GM21360 (cell line): ENCODE measurements around the gene P2RY11.

Source experiments
- ATAC-seq: cut with Tn5 transposase; IDR thresholded peaks from one replicate; pipeline ENCODE4 v1.9.1; 2021; ENCODE audit warnings: mild to moderate bottlenecking, moderate library complexity; ENCODE audit not compliant: unreplicated experiment

Gene P2RY11

GRCh38 chr19:10112895-10113591 lies 1.6 kb downstream of the P2RY11 start:
- ATAC-seq, result no peak

- ATAC-seq, result no peak
Observed at GRCh38 chr19:10113592-10113963, 2.1 kb downstream of the P2RY11 start.

- no peak for ATAC-seq
Observed at GRCh38 chr19:10113964-10114650, 2.6 kb downstream of the P2RY11 start.

GRCh38 chr19:10114651-10115391 lies 3.3 kb downstream of the P2RY11 start:
- ATAC-seq, result no peak

DNA sequence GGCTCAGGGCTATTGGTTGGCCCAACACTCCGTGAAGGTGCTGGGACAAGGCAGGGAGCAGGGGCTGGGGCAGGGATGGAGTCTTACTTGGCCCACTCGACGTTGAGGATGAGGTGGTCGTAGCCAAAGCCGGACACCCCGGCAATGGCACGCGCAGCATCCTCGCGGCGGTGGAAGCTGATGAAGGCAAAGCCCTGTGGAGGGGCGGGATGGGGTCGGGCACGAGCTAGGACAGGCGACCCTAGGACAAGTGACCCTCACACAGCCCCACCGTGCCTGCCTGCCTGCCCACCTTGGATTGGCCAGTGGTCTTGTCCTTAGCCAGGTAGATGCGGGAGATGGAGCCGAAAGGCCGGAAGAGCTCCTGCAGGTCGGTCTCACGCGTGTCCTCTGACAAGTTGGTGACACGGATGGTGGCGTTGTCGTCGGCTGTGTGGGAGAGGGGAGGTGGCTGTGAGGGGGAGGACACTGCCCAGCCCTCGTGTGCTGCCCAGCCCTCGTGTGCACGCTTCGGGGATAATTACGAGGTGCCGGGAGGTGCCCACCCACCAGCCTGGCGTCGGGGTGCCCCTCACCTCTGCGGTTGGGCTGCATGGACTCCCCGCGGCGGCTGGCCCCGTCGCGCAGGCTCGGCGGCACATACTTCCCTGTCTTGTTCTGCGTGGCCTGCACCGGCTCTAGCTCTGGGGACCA lies 4.0 kb downstream of the P2RY11 start:
- ATAC-seq, result no peak

- ATAC-seq, result no peak
Observed at GRCh38 chr19:10116085-10116865, 4.8 kb downstream of the P2RY11 start.

DNA sequence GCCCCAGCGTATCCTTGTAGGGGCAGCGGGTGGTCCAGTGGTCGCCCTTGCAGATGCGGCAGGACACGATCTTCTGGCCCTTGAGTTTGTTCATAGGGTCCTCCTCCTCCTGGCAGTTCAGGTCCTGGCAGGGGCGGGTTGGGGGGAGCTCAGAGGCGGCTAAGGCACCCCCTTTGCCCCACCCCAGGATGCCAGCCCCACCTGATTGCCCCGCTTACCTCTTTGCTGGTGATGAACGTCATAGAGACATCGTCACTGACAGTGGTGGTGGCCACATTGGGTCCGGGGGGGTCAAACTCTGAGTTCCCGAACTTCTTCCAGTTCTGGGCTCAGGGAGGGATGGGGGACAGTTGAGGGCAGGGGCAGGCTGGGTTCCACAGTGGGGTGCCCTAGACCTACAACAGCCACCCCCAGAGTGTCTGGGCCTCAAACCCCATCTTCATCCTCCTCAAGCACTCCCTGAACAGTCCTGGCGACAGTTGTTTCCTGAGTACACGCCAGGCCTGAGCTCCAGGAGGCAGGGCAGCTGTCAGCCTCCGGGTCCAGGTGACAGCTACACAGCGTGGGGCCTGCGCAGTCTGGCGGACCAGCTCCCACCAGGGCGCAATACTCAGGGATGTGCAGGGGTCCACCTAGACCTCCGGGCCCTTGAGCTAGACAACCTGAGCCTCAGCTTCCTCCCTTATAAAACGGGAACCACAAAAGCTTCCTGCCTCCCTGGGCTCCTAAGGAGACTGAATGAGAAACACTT lies 5.5 kb downstream of the P2RY11 start:
- ATAC-seq, result no peak

DNA sequence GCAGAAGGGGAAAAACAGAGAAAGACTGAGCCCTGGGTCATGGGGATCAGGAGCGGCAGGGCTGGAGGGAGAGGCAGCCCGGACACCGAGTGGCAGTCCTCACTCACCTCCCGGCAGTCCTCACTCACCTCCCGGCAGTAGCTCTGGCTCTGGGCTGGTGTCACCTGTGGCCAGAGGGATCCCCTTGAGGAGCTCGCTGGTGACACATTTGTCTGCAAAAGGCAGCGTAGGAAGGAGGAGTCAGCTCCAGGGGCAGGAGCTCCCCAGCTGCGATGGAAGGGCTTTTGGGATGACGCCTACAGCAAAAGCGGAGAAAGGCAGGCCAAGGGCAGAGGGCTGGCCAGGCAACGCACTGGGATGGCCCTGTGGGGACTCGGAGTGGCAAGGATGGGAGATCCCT lies 7.5 kb downstream of the P2RY11 start:
- no peak for ATAC-seq

DNA sequence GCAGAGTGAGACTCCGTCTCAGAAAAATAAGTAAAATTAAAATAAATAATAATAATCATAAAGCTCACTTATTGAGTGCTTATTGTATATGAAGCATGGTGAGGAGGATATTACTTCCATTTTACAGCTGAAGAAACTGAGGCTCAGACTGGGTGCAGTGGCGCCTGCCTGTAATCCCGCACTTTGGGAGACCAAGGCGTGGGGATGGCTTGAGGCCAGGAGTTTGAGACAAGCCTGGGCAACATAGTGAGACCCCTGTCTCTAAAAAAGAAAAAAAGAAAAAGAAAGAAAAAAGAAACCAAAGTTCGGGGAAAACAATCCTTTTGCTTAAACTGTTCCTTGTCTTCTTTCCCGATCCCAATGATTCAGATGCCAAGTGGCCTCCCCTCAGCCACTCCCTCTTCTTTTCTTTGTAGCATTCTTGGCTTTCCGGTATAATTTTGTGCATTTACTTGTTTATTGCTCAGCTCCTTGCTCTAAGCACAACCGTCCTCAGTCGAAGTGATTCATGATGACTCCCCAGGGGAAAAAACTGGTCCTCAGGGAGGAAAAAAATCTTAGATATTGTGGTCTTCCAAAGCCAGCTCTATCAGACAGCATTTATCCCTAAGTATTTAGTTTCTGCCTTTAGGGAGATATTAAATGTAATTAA lies 9.2 kb downstream of the P2RY11 start:
- ATAC-seq, result no peak

DNA sequence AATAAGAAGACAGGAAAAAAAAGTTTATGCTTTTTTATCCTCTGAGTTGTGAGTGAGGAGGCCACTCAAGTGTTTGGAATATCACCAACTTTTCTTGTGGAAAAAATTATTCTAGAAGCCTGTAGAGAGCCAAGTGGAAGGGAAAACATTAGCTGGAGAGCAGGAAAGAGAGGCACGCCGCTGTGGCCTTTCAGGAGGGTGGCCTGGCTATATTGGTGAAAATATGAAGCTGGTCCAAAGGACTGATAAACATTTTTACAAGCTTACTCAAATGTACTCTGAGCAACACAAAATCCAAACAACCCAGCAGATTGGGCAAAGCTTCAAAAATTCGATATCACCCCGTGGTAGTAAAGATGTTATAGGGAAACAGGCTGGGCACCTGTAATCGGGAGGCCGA lies 10.6 kb downstream of the P2RY11 start:
- no peak for ATAC-seq

- ATAC-seq, result no peak
Observed at GRCh38 chr19:10124429-10124828, 12.9 kb downstream of the P2RY11 start.

GRCh38 chr19:10126213-10126639 lies 14.7 kb downstream of the P2RY11 start:
- no peak for ATAC-seq

GRCh38 chr19:10132905-10133304 lies 21.4 kb downstream of the P2RY11 start:
- ATAC-seq, result no peak

GRCh38 chr19:10133596-10133995 lies 22.1 kb downstream of the P2RY11 start:
- ATAC-seq, result no peak

DNA sequence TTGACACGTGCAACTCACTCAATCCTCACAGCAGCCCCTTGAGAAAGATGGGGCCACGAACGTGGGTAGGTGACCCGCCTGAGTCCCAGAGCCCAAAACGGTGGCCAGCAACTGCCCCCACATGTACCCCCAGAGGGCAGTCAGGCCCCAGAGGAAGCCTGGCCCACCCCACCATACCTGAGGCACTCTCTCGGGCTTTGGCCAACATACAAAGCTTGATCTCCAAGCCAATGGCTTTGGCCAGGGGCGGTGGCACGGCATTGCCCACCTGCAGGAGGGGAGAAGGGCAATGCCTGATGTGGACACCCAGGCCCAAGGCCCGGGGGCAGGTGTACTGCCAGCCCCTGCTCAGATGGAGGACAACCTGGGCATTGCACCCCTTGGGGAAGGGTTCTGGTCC lies 22.5 kb downstream of the P2RY11 start:
- ATAC-seq, result no peak

DNA sequence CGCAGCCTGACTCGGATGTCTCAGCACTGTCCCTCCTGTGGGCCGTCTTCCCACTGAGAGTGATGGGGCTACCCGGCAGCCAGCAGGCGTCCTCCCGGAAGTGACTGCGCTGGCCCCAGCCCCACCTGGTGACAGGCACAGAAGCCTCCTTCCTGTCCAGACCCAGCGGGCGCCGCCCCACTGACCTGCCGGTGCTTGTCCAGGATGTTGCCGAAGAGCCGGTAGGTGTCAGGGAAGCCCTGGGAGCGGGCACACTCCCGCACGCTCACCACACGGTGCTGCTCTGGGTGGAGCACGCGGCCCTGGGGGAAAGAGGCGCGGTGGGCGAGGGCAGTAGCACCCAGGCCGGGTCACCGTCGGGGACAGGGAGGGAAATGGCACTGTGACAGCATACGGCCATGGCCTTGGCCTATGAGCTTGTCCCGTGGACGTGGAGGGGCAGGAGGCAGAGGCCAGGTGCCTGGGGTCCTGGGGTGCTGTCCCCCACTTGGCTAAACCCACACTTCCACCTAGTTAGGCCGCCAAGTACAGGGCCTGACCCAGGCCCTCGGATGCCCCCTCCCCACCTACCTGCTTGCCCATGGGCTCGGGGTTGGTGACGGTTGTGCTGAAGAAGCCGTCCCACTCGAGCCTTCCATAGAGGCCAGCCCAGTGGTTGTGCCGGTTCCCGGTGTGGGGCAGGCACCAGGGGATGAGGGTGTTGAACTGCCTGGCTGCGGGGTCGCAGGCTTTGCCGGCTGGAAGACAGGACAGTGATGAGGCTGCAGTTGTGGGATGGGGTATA lies 24.2 kb downstream of the P2RY11 start:
- ATAC-seq, result no peak

DNA sequence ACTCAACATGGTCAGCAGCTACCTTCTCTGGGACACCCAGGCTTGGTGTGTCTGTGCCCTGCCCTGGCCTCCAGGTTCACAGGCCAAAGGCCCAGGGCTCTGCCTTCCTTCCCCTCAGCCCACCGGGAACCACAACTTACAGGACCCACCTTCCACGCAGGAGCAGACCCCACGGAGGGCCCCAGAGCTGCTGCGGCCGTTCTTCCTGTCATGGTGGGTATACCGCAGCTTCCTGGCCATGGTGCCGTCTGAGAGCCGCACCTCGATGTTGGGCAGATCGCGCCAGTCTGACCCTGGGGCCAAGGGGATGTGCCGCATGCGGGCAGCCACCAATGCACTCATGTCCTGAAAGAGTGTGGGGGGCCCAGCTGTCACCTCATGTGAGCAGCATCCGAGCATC lies 25.4 kb downstream of the P2RY11 start:
- no peak for ATAC-seq
